SK-MEL-5 (cell line): ENCODE data around the gene USF2. TPM values are rescaled to one million over a fixed set of nuclear protein-coding genes. Genes with fewer than 3 reads are reported as not detected.
"Not testable (repeated sequence)": the region's sequence is repeated elsewhere in the genome, so short reads cannot be mapped to it uniquely, and the experiment has no call there.

ENCODE experiments used
- DNase-seq: peaks from one replicate; pipeline ENCODE4 v3.0.0-alpha.2; 2016; ENCODE audit warnings: low read depth, low spot score
- in situ Hi-C: cut with HindIII; loops from 2 replicates; pipeline ENCODE4 v1.10.0; 2016; ENCODE audit warnings: low sequenced_read_pairs, high pct_unique_total_duplicates, low pct_unique_long_range_greater_than_20kb
- polyA plus RNA-seq, 2 experiments: library from polyadenylated mRNA; depleted of rRNA; stranded (reverse); fragments of >200 nt; gene quantifications; 2 replicates each; pipeline ENCODE4 v1.2.3, GENCODE V29; 2015
- total RNA-seq: library from RNA; depleted of rRNA; stranded (reverse); fragments of >200 nt; shearing (Covaris generic); gene quantifications from 2 replicates; pipeline ENCODE4 v1.2.3, GENCODE V29; 2014; rRNA removed

Gene USF2
- 78.1 and 82.7 TPM in 2 replicates for total RNA-seq
- polyA plus RNA-seq (2015; cell fraction: cytosol; rRNA removed) = 173 and 203 TPM in 2 replicates
- polyA plus RNA-seq (2015; cell fraction: nucleus; rRNA removed) = 130 TPM in 2 replicates

GRCh38 chr19:35268536-35269437, at the start of gene USF2:
Gene USF2 (plus strand): TSS chr19:35268962. CDS start chr19:35269102, 140 bp downstream.
- DNase-seq = peak; percentile 83
- in situ Hi-C loops = no loop called here

- no peak for DNase-seq
- in situ Hi-C loops = no loop called here
These were observed 49.8 kb upstream of the USF2 start for GRCh38 chr19:35219008-35219407.

- no peak for DNase-seq
- in situ Hi-C loops = no loop called here
These were observed 48.3 kb upstream of the USF2 start for GRCh38 chr19:35220315-35220921.

- in situ Hi-C loops, DNase-seq: not testable (repeated sequence)
These were observed 47.7 kb upstream of the USF2 start for GRCh38 chr19:35220973-35221590.

GRCh38 chr19:35222373-35223015, 46.3 kb upstream of the USF2 start:
- no peak for DNase-seq
- in situ Hi-C loops = no loop called here

- no peak for DNase-seq
- in situ Hi-C loops = no loop called here
These were observed 45.5 kb upstream of the USF2 start for GRCh38 chr19:35223084-35223790.

GRCh38 chr19:35223862-35224505, 44.8 kb upstream of the USF2 start:
- DNase-seq = no peak
- in situ Hi-C loops = no loop called here

- in situ Hi-C loops = no loop called here
- no peak for DNase-seq
These were observed 43.8 kb upstream of the USF2 start for GRCh38 chr19:35224681-35225571.

GRCh38 chr19:35225951-35226350, 42.8 kb upstream of the USF2 start:
- no peak for DNase-seq
- in situ Hi-C loops = no loop called here

- DNase-seq = no peak
- in situ Hi-C loops = no loop called here
These were observed 42.0 kb upstream of the USF2 start for GRCh38 chr19:35226748-35227147.

GRCh38 chr19:35228177-35228930, 40.4 kb upstream of the USF2 start, which contains the start of gene FAM187B:
Gene FAM187B (minus strand): TSS chr19:35228739. CDS start chr19:35228680, 59 bp downstream.
- in situ Hi-C loops = no loop called here
- DNase-seq = no peak

GRCh38 chr19:35229601-35230000, 39.2 kb upstream of the USF2 start:
- DNase-seq = no peak
- in situ Hi-C loops = no loop called here

- no peak for DNase-seq
- in situ Hi-C loops = no loop called here
These were observed 36.7 kb upstream of the USF2 start for GRCh38 chr19:35231956-35232645.

- in situ Hi-C loops = no loop called here
- no peak for DNase-seq
These were observed 35.9 kb upstream of the USF2 start for GRCh38 chr19:35232912-35233311.
